CD4-positive, alpha-beta T cell treated with Interleukin-15 for 1 hour (primary cell): Measurements from ENCODE around the gene DSCAM.

ENCODE experiments used
- DNase-seq: peaks from one replicate; pipeline ENCODE4 v3.0.0-alpha.2; 2020

The DSCAM gene

DNA sequence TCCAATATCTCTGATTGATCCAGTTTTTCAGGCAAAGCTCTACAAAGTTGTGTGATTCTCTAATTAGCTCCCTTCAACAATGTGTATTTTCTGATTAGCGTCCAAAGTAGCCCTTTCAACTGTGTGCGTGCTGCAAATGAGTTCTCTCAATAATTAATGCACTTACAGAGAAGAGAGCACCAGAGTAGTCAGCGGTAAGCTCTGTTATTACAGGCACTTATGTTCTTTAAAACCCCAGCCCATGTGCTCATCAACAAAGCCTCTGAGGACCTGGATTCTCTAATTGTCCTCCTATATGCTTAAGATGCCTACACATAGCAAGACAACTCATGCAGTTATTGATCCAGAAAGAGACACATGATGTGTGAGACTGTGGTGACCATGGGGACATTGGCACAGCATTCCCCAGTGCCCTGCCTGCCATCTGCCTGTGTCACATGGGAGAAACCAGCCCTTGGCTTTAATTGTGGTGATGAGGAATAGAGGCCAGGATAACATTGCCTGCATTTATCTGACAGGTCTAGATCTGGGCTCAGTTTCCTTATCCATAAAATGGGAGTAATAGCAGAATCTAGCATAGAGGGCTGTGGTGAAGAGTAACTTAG is 828.0 kb downstream of the DSCAM start:
- DNase-seq, result no peak

DNA sequence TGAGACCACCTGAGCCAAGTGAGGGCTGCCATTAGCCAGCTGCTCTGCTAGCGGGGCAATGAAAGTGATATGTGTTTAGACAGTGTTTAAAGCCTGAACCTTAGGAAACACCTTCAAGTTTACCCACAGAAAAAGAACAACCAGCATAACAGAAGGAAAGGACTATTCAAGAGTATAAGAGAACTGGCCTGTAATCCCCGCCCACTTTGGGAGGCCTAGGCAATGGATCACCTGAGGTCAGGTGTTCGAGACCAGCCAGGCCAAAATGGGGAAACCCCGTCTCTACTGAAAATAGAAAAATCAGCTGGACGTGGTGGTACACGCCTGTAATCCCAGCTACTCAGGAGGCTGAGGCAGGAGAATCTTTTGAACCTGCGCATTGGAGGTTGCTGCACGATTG is 830.3 kb downstream of the DSCAM start:
- no peak for DNase-seq

DNA sequence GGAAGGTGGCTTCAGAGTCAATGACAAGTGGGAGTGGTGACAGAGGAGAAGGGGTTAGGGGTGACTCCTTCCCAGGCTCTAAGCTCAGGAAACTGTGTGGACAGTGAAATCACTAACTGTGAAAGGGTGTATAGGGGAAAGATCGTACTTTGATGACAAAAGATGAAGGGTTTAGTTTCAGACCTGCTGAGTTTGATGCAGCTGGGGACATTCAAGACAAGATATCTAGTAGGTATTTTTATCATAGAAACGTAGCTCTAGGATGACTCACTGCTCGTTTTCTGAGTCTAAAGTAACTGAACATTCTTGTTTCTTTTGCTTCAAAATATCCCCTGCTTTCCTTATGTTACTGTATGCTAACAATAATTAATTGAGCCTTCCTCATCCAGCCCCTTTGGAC is 830.7 kb downstream of the DSCAM start:
- DNase-seq, result no peak

DNA sequence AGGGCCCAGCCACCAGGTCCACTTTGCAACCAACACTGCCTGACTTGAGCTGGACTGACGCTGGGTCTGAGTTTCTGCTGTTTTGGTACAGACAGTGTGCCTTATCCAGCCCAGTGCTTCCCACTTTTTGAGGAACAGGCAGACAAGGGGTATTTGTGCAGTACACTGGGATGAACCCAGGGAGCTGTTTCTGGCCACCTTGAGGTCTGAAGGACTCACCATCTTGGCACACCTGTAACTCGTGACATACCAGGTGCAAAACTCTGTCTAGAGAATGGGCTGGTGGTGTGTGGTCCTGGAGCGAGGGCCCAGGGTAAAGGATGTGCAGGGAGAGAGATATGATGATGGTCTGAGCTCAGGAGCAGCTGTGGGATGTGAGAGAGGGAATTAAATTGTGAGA is 831.1 kb downstream of the DSCAM start:
- DNase-seq, result no peak

DNA sequence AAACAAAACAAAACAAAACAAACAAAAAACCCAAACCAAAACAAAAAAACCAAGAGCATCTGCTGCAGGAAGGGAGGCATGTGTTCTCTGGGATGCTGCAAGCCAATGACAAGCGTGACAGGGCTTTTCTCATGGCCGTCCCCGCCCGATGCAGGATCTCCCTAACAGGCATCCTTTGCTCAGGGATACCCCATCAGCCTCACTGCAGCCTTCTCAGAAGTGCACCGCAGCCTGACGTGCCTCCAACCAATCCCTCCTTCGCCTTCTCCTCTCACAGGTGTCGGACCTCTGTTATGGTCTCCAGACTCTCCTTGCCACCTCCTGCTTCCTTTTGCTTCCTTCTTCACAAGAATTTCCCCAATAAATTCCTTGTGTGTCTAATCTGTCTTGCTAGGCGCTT is 832.6 kb downstream of the DSCAM start:
- no peak for DNase-seq

DNA sequence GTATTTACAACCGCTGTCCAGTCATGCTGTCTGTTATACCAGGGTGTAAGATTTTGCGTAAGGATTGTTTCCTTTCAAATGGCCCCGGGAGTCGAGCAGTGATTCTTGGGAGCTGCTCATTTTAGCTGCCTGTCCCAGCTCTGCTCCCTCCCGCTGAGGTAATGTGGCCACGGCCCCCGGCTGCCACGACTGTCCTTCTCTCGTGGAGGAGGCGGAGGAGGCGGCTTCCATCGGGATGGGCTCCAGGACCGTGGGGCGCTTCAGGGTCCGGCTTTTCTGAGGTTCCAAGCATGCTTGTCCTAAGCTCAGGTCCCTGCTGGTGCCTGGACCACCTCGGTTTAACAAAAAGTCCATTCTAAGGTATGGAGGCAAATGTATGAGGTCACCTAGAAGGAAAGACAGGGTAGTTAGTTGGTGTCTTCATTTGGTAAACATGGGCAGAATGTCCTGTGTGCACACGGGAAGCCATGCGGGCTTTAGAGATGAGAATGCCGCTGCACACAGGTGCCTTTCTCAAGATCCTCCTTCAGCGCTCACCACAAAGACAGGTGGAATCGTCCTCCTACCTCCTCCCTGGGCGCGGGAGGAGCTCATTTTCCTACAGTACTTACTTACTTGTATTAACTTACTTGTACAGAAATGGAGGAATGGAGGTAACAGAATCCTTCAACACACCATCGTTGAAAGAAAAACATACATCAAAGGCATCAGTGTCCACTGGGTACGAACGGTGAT is 833.8 kb downstream of the DSCAM start:
- DNase-seq, result no peak

DNA sequence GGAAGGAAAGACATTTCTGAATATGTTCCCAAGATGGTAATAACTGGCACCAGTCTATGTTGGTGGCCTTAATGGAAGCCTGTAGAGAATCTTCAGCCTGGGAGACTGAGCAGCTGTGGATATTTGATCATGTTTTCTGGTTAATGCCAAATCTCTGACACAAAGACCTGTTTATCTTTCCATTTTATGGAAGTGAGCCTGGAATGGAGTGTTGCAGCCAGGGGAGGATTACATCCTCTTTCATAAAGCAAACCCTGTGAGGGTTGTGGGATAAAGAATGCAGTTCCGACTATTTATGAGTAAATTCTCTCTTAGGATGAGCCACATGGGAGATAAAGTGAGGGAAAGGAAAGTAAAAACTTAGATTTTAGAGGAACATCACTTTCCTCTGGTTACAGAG is 835.6 kb downstream of the DSCAM start:
- DNase-seq, result no peak

DNA sequence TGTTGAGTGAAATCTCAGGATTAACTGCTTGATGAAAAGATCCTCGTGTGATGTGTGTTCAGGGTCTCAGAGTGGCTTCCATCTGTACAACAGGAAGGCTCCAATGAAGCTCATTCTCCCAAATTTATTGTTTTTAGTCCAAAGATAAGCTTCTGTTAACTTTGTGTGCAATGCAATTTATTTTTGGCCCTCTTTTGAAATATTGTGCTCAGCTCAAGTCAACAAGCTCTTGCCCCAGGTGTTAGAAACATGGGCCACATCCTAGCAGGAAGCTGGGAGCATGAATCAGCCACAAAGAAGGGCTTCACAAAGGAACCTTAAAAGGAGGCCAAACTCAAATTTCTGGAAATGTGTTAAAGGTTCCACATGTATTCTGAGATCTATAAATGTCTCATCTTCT is 844.0 kb downstream of the DSCAM start:
- DNase-seq, result no peak

DNA sequence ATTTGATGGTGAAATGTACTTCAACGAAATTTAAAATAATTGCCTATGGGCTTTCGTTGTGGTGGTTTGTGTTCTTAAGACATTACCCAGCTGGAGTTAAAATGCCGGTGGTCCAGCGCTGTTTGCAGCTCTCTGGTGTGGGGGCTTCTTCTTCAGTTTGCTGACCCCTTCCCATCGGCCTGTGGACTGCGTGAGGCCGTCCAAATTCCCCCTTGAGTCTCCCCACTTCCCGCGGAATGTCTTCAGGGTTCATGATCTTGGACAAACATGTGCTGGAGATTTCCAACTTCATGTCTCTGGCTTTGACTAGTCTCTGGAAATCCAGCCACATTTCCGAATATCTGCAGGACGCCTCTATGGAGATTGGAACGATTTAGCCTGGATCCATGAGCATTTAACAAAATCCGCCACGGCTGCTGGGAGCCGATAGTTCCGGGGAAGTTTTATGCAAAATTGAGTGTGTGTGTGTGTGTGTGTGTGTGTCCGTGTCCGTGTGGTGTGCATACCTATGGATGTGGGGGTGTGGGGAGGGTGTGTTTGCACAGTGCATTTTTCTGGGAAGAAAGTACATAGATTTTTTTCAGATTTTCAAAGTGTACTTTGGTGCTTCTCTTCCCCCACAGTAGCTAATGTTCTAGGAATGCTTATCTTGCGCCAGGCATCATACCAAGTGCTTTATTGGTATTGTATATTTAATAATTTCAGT is 862.5 kb downstream of the DSCAM start:
- no peak for DNase-seq

DNA sequence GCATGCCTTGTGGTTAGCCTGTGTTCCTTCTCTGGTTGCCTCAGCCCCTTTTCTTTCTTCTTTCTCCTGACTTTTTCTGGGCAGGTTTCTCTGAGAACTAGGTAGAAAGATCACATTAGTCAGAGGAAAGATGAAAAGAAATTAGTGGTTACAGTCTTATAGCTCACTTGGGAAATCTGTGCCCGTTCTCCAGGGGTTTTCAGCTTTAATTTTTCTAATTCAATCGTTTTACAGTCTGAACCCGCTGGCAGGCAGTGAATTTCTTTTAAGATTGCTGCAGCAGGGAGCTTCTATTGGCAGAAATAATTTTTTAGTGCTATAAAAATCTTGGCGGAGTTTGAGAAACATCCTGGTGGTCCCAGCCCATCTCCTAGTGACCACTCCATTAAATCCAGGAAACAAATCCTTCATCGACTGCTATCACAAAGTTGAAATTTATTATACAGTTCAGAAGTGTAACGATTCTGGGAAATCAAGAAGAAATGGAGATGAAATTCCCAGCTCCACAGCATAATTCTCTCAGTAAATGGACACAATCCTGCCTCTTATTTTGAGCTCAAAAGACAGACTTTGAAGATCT is 866.6 kb downstream of the DSCAM start:
- DNase-seq, result no peak

DNA sequence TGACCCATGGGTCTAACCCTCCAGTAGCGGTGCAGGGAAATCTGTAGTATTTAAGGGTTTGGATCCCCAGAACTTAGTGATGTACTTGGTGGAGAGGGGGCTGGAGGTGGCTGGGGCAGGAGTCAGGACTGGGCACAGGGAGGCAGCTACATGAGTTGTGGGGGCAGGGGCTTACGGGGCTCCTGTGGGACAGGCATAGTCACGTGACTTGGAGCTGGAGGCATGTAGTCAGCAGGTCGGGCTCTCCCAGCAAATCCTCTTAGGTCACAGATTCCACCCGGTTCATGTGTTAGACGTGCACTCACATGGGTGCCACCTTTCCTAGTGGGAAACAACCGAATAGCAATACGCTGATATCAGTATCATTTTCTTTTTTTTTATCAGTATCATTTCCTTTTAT is 867.6 kb downstream of the DSCAM start:
- DNase-seq, result no peak

DNA sequence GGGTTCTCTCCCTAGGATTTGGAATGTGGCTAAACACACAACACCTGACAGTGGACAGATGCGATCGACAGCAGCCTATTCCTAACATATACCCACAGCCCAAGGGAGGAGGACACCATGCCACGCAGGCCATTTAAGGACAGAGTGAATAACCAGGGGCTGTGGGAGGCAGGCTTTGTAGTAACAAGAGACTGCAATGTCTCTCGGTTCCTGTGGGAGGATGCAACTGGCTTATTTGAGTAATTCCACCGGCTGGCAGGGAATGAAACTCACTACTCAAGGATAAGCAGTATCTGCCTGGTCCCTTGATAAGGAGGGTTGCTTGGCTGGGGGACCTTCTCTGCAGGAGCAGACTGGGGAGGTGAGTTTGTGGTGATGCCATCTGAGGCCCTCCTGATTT is 870.2 kb downstream of the DSCAM start:
- no peak for DNase-seq

DNA sequence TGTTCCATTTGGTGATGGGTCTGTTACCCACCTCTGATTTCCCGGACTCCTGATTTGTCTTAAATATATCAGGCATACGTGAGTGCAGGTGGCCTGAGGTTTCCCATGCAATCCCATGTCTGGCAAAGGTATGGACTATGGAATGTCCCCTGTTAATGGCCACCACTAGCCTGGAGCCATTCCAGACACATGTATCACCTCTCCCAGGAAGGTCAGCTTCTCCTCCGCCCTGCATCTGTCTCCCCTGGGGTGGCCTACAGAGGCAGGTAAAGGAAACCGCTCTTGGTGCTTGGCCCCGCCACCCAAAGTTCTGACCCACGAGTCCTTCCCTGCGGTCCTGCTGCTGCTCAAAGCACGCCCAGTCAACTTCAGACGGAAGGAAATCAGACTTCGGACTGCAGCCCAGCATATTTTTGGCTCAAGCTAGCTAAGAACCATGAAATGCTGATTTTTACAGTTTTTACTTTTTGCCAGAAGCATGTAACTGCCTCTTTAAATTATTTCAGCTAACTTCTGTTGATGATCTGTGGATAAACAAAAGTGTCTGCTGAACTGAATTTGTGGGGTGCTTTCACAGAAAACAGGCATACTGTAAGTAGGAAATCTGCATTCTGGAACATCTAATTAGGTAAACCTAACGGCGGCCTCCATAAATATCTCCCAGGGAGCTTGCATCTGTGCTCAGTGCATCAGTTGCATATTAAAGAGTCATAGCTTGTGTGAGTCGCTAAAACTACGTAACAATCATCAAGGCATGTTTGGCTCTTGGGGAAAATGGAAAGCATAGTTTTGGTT is 873.8 kb downstream of the DSCAM start:
- no peak for DNase-seq

DNA sequence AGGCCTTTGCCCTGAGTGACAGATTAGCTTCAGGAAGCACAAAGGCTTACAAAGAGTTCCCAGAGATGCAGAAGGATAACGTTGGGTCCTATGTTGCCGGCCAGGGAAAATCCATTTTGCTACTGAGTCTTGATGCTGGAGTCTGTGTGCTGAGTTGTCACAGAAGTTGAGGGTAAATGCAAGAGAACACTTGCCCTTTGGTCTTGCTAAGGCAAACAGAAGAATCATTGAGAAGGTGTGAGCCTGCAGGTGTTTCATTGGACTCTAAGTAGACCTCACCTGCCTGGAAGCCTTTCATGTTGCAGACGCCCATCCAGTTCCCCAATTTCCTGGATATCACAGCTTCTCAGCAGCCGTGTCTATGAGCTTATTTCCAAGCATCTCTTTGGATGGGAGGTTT is 874.5 kb downstream of the DSCAM start:
- no peak for DNase-seq

DNA sequence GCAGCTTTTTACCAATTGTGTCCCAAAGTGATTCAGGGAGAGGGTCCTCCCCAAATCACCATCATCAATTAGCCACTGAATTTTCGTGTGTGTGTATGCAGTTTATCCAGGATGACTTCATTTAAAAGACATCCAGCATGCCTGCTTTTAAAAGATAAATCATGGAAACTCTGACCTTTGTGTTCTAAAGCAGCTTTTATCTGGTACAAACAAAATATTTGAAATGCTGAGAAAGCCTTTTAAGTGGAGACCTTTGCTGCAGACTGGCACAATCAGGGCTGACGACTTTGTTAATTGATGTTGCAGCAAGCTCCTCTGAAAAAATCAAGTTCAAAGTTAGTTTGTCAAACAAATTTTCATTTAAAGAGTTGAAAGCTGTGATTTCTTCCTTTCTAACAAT is 875.0 kb downstream of the DSCAM start:
- DNase-seq, result no peak

DNA sequence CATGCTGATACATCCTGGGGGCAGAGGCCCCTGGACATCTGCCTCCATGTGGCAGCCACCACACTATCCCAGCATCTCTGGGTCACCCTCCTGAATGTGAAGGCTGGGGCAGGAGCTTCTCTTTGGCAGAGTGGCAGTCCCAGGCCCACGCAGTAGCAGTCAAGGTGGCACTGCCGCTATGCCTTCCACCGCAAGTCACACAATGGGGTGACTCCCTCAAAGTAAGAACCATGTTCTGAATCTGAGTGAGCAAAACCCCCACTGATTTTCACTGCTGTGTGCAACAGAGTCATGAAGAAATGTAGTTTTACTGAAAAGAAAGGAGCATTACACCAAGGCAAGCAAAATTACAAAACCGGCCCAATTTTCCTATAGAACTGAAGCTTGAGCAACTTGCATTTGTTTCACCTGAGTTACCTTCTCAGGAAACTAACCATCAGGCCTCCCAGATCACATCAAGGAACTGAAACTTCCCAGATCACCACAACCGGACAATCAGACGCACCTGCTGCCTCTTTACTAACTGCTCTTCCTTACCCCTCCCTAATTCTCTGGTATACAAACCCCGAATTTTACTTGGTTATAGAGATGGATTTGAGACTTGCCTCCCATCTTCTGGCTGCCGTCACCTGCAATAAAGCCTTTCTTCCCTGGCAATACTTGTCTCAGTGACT is 877.1 kb downstream of the DSCAM start:
- DNase-seq, result no peak

DNA sequence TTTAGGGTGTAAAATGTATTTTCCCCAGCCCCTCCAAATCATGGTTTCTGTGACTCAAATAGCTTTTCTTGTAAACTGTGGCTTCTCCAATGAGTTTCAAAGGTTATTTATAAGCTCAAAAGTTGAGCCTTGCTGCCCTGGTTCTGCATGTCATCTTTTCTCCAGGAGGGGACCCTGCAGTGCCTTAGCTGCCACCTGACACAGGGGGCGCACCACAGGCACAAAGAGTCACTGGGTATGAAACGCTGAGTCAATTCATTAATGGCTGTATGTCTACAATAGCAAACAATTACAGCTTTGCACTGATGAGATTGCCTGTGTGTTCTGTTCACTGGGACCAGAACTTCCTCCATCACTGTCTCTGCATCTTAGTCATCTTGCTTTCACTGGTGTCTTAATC is 878.9 kb downstream of the DSCAM start:
- no peak for DNase-seq

DNA sequence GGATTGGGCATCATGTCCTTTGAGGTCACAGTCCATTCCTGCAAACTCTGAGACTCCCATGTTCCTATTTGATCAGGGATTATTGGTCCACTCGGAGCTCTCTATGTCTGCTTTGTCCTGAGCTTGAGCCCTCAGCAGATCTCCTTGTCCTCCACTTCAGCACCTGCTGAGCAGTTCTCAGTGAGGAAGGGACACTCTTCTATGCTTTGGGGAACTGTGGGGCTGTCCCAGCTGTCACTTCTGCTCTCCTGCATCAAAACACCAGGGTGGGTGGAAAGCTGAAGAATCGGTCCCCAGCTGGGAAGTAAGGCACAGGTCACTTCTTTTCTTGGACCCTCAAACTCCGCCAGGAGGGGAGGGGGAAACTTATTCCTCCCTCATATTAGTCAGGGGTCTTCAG is 880.2 kb downstream of the DSCAM start:
- no peak for DNase-seq

DNA sequence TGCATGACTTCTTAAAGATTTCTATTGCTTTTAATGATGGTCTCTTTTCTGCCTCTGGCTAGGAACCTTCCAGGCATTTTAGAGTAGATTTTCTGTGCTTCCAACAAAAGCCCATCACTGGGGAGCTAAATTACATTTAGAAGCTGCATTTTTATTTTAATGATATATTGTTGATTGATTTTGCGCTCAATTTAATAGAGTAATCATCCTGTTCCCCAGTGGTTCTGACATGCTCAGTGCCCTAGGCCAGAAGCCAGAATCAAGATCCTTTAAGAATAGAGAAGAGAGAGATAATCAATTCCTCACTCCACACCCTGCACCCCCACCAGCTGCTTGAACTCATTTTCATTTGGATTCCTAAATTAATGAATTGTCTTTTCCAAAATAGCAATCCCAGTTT is 881.9 kb downstream of the DSCAM start:
- no peak for DNase-seq

DNA sequence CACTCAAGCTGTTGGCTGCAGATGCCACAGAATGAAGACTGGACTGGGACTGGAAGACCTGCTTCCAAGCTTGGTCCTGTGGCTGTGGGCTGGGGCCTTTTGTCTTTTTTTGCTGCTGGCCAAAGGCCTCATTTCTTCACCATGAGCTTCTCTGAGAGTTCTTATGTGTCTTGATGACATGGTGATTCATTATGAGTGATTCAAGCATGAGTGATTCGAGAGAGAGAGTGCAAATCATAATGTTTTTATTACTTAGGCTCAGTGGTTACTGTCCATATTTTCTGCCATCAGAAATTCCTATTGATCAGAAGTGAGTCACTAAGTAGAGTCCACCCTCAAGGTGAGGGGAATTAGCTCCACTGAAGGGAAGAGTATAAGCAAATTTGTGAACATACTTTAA is 885.7 kb downstream of the DSCAM start:
- no peak for DNase-seq
